ENCODE data around the gene TRIM52. TPM values are rescaled to one million over a fixed set of nuclear protein-coding genes. Genes with fewer than 3 reads are reported as not detected.

Gene TRIM52
- total RNA-seq, 2 donors from 2014 or later, result 9.8 to 13.5 TPM

DNA sequence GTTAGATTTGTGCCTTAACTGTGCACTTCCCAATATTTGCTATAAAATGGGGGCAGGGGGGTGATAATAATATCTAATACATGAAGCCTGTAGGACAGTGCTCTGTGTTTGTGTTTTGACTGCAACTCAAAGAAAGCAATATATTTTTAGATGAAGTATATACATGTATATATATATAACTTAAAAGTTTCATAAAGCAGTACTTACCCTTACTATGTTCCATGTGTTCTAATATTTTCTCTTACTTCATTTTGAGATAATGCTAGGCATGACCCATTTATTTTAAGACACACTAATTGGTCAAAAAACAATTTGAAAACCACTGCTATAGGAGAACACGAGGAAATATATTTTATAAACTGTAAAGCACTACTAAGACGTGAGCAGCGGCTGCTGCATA lies 2.4 kb downstream of the TRIM52 start:
- Histone ChIP-seq H3K27me3 (no peaks in the 10 kb centered on the region), H3K27ac (no peak overlapping the region), H3K4me3 (peak overlapping the region; percentile 95), H3K9me3 (no peaks in the 10 kb centered on the region), H3K4me1 (no peaks in the 10 kb centered on the region), H3K36me3 (no peaks in the 10 kb centered on the region), H3K9ac (ENCODE audit: low read depth in 2 of 2, low read length in 2 of 2) (peak overlapping the region in 1 of 2 donors; percentile 99)
- TF ChIP-seq, protein P1, sequence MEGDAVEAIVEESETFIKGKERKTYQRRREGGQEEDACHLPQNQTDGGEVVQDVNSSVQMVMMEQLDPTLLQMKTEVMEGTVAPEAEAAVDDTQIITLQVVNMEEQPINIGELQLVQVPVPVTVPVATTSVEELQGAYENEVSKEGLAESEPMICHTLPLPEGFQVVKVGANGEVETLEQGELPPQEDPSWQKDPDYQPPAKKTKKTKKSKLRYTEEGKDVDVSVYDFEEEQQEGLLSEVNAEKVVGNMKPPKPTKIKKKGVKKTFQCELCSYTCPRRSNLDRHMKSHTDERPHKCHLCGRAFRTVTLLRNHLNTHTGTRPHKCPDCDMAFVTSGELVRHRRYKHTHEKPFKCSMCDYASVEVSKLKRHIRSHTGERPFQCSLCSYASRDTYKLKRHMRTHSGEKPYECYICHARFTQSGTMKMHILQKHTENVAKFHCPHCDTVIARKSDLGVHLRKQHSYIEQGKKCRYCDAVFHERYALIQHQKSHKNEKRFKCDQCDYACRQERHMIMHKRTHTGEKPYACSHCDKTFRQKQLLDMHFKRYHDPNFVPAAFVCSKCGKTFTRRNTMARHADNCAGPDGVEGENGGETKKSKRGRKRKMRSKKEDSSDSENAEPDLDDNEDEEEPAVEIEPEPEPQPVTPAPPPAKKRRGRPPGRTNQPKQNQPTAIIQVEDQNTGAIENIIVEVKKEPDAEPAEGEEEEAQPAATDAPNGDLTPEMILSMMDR (IDR thresholded peaks at IDR 0.05), result no peak
- DNase-seq, result no peak
- intact Hi-C loops (cut with DNase I), result no loop called here

- Histone ChIP-seq H3K9ac (ENCODE audit: low read depth in 2 of 2, low read length in 2 of 2) (no peak overlapping the region), H3K36me3 (no peaks in the 10 kb centered on the region), H3K4me3 (no peak overlapping the region), H3K9me3 (no peaks in the 10 kb centered on the region), H3K27me3 (no peaks in the 10 kb centered on the region), H3K27ac (no peak overlapping the region), H3K4me1 (no peaks in the 10 kb centered on the region)
- no peak for DNase-seq
- intact Hi-C loops (cut with DNase I), result no loop called here
- TF ChIP-seq, protein P1 (IDR thresholded peaks at IDR 0.05), result no peak
These were observed 4.9 kb downstream of the TRIM52 start for GRCh38 chr5:181255836-181256578.

DNA sequence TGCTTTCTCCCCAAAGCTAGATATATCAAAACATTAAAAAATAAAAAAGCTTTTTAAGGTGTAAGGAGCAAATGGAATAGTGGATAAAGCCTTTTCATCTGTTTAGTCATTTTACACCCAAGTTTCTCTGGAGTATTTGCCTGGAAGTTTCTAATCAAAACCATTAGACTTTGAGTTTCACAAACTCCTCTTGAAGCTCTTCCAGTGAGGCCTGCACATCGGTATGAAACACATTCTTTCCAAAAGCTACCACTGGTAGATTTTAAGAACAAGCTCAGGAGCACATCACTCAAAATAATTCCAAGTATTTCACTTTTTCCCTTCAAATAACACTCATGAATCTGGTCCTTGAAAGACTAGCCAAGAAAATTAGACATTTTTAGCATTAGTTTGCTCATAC lies 5.7 kb downstream of the TRIM52 start:
- no peaks in the 10 kb centered on the region for H3K27me3 ChIP-seq
- no peaks in the 10 kb centered on the region for H3K4me1 ChIP-seq
- no peak for DNase-seq
- H3K9me3 ChIP-seq, result no peaks in the 10 kb centered on the region
- TF ChIP-seq, protein P1 (IDR thresholded peaks at IDR 0.05), result no peak
- no peaks in the 10 kb centered on the region for H3K36me3 ChIP-seq
- H3K4me3 ChIP-seq, result no peak overlapping the region
- H3K9ac ChIP-seq (ENCODE audit: low read depth in 2 of 2, low read length in 2 of 2), result no peak overlapping the region
- H3K27ac ChIP-seq, result no peak overlapping the region
- intact Hi-C loops (cut with DNase I), result no loop called here

DNA sequence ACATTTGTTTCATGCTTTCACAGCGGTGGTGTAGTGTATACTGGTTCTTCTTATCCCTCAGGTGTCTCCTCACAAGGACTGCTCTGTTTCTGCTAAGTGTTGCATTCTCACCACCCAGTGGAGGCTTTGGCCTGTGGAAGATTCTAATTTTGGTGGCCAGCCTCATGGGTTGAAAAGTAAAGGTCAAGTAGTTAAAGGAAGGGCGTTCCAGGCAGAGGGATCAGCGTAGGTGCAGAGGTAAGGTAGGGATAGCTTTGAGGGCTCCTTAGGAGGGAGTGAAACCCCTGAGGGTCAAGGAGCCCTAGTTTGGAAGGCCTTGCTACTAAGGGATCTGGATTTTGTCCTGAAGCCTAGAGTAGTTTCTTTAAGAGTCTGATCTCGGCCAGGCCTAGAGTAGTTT lies 12.7 kb downstream of the TRIM52 start:
- intact Hi-C loops (cut with DNase I), result no loop called here
- Histone ChIP-seq H3K9me3 (no peaks in the 10 kb centered on the region), H3K4me1 (peaks cover 14% of the 10 kb centered on the region)

DNA sequence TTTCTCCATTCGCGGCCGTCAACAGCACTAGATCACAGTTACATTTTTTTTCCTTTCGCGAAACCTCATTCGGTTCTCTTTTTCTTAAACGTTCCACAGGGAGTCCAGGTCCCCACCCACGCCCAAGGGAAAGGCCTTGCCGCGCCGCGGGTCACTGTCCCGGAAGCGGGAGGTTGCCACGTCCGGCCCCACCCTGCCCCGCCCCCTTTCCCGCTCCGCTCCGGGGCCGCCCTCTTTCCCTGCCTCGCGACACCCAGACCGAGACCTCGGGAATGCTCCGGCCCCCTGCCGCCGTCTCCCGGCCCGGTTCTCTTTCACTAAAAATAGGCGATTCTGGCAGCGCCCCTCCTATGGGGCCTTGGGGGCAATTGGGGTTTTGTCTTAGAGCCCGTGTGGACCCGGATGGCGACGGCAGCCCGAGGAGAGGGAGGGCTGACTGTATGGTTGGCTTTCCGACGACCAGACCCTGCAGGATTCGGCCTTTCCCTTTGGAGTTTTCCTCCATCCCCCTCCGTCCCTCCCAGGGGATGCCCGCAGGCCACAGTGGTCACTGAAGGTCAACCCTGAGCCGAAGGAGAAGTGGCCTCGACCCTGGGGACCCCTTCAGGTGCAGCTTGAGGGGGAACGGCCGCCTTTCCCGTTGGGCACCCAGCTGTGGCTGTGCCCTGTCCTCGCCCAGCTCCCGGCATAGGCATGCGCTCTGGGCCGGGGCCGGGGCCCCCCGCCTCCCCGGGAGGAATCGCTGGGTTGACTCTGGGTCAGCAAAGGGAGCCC lies 14.5 kb downstream of the TRIM52 start:
- peak overlapping the region; percentile 93 for H3K27ac ChIP-seq
- peak; percentile 94 for DNase-seq
- H3K9me3 ChIP-seq, result no peaks in the 10 kb centered on the region
- H3K4me3 ChIP-seq, result peak overlapping the region; percentile 67
- no peaks in the 10 kb centered on the region for H3K27me3 ChIP-seq
- intact Hi-C loops (cut with DNase I), result no loop called here
- peak overlapping the region; percentile 96 to 99 for H3K9ac ChIP-seq (ENCODE audit: low read depth in 2 of 2, low read length in 2 of 2)
- peaks cover 19% of the 10 kb centered on the region for H3K4me1 ChIP-seq
- TF ChIP-seq, protein P1 (IDR thresholded peaks at IDR 0.05), result no peak
- peaks cover 2% of the 10 kb centered on the region for H3K36me3 ChIP-seq

More for the DNA sequence above, 12.7 kb downstream of the TRIM52 start:
- Histone ChIP-seq H3K27ac (peak overlapping the region; percentile 8), H3K36me3 (no peaks in the 10 kb centered on the region), H3K27me3 (no peaks in the 10 kb centered on the region), H3K9ac (ENCODE audit: low read depth in 2 of 2, low read length in 2 of 2) (peak overlapping the region; percentile 65 to 90), H3K4me3 (peak overlapping the region; percentile 67)
- TF ChIP-seq, protein P1 (IDR thresholded peaks at IDR 0.05), result no peak
- DNase-seq, result no peak
